ENCODE measurements around the gene PCDHGA1. TPM values are rescaled to one million over a fixed set of nuclear protein-coding genes. Genes with fewer than 3 reads are reported as not detected.

The PCDHGA1 gene
- total RNA-seq, 1 donor from 2014 or later: 0.15 TPM

- Mint-ChIP-seq H3K36me3 (ENCODE audit: low read depth) (peaks cover 4% of the 10 kb centered on the region), H3K27ac (ENCODE audit: unreplicated experiment) (peak within 1 kb of the TSS; percentile 97), H3K4me3 (ENCODE audit: unreplicated experiment) (peak within 1 kb of the TSS; percentile 95), H3K9me3 (ENCODE audit: low read depth) (no peaks in the 10 kb centered on the region), H3K4me1 (ENCODE audit: low read depth) (peaks cover 58% of the 10 kb centered on the region), H3K27me3 (ENCODE audit: low read depth) (no peaks in the 10 kb centered on the region)
- peak; percentile 76 for TF ChIP-seq CTCF (IDR thresholded peaks at IDR 0.05)
- no peak for DNase-seq (ENCODE audit: low spot score)
Observed at GRCh38 chr5:141475625-141476131, 145.4 kb downstream of the PCDHGA1 start, which contains the start of gene PCDHGC3. Gene PCDHGC3 (plus strand): TSS chr5:141475966. CDS start chr5:141476117, 151 bp downstream.

- no peak for DNase-seq (ENCODE audit: low spot score)
- Mint-ChIP-seq H3K27ac (ENCODE audit: unreplicated experiment) (peak overlapping the region; percentile 97), H3K4me3 (ENCODE audit: unreplicated experiment) (peak overlapping the region; percentile 95), H3K9me3 (ENCODE audit: low read depth) (no peaks in the 10 kb centered on the region), H3K4me1 (ENCODE audit: low read depth) (peaks cover 61% of the 10 kb centered on the region), H3K27me3 (ENCODE audit: low read depth) (no peaks in the 10 kb centered on the region), H3K36me3 (ENCODE audit: low read depth) (peaks cover 4% of the 10 kb centered on the region)
- TF ChIP-seq CTCF (IDR thresholded peaks at IDR 0.05): no peak
Observed at GRCh38 chr5:141476132-141476911, 146.0 kb downstream of the PCDHGA1 start.

GRCh38 chr5:141477044-141477575, 146.8 kb downstream of the PCDHGA1 start:
- Mint-ChIP-seq H3K4me1 (ENCODE audit: low read depth) (peaks cover 59% of the 10 kb centered on the region), H3K27ac (ENCODE audit: unreplicated experiment) (peak overlapping the region; percentile 97), H3K4me3 (ENCODE audit: unreplicated experiment) (peak overlapping the region; percentile 95), H3K27me3 (ENCODE audit: low read depth) (no peaks in the 10 kb centered on the region), H3K36me3 (ENCODE audit: low read depth) (peaks cover 4% of the 10 kb centered on the region), H3K9me3 (ENCODE audit: low read depth) (no peaks in the 10 kb centered on the region)
- no peak for TF ChIP-seq CTCF (IDR thresholded peaks at IDR 0.05)
- DNase-seq (ENCODE audit: low spot score): no peak

- Mint-ChIP-seq H3K27me3 (ENCODE audit: low read depth) (no peaks in the 10 kb centered on the region), H3K36me3 (ENCODE audit: low read depth) (peaks cover 4% of the 10 kb centered on the region), H3K9me3 (ENCODE audit: low read depth) (no peaks in the 10 kb centered on the region), H3K27ac (ENCODE audit: unreplicated experiment) (no peak overlapping the region), H3K4me3 (ENCODE audit: unreplicated experiment) (peak overlapping the region; percentile 95), H3K4me1 (ENCODE audit: low read depth) (peaks cover 65% of the 10 kb centered on the region)
- TF ChIP-seq CTCF (IDR thresholded peaks at IDR 0.05): no peak
- no peak for DNase-seq (ENCODE audit: low spot score)
Observed at GRCh38 chr5:141477815-141478214, 147.5 kb downstream of the PCDHGA1 start.

- Mint-ChIP-seq H3K9me3 (ENCODE audit: low read depth) (no peaks in the 10 kb centered on the region), H3K4me1 (ENCODE audit: low read depth) (peaks cover 71% of the 10 kb centered on the region), H3K4me3 (ENCODE audit: unreplicated experiment) (peak overlapping the region; percentile 95), H3K27ac (ENCODE audit: unreplicated experiment) (peak overlapping the region; percentile 8), H3K36me3 (ENCODE audit: low read depth) (peaks cover 4% of the 10 kb centered on the region), H3K27me3 (ENCODE audit: low read depth) (no peaks in the 10 kb centered on the region)
- TF ChIP-seq CTCF (IDR thresholded peaks at IDR 0.05): no peak
- DNase-seq (ENCODE audit: low spot score): no peak
Observed at GRCh38 chr5:141478321-141478945, 148.1 kb downstream of the PCDHGA1 start.
